Stimulated activated CD4-positive, alpha-beta T cell treated with anti-CD3 and anti-CD28 coated beads, Interleukin-1b, Interleukin-23, amount 100 ng/mL, for 24 hours (primary cell): ENCODE results near the gene ACHE.

Source experiments
- DNase-seq, 4 experiments: peaks; one replicate each; pipeline ENCODE4 v3.0.0-alpha.2; 2020; ENCODE audit warnings: low read depth in 4 of 4, low spot score in 1 of 4

ACHE gene

DNA sequence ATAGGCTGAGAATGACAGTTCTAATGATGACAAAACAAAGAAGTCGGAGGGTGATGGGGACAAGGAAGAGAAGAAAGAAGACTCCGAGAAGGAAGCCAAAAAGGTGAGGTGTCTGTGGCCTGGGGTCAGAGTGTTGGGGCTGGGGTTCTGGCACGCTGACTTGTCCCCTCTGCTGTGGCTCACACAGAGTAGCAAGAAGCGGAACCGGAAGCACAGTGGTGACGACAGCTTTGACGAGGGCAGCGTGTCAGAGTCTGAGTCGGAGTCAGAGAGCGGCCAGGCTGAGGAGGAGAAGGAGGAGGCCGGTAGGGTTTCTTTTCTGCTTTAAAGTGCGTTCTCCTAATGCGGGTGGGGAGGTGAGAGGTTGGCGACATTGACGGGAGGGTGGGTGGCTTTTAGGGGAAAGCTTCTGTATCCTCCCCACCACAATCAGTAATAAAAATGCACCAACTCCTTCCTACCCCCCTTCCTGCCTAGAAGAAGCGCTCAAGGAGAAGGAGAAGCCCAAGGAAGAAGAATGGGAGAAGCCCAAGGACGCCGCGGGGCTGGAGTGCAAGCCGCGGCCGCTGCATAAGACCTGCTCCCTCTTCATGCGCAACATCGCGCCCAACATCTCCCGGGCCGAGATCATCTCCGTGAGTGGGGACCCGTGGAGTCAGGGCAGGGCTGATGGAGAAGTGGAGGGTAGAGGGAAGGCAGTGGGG lies 10.8 kb downstream of the ACHE start:
- no peak for DNase-seq

DNA sequence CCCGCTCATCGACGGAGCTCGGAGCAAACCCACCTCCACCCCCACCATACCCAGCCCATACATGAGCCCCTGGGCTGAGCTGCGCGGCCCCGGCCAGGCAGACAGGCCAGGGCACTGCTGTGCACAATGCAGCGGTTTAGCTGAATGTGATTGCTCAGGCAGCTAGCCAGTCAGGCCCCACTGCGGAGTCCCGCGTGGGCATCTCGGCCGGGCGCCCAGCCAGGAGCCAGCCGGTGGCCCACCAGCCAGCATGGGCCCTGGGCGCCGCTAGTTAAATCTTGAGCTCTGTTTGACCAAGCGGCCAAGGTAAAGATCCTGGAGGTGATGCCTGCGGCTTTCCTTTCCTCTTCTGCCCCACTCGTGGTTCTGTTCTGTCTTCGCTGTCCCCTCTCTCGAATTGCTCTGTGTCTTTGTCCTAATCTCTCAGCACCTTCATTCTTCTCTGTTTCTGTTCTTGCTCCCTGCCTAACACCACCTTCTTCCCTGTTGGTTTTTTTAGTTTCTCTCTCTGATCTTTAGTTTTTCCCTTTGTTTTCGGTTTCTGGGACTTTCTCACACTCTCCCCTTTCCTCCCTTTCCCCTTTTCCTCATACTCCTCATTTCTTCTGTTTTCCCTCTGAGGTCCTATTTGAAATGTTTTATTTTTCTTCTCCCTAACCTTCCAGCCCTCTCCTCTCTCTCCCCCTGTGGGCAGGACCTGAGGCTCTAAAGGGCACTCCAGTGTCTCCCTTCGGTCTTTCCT lies 12.7 kb downstream of the ACHE start:
- DNase-seq = no peak

GRCh38 chr7:100882201-100882600 lies 13.5 kb downstream of the ACHE start:
- DNase-seq = no peak

DNA sequence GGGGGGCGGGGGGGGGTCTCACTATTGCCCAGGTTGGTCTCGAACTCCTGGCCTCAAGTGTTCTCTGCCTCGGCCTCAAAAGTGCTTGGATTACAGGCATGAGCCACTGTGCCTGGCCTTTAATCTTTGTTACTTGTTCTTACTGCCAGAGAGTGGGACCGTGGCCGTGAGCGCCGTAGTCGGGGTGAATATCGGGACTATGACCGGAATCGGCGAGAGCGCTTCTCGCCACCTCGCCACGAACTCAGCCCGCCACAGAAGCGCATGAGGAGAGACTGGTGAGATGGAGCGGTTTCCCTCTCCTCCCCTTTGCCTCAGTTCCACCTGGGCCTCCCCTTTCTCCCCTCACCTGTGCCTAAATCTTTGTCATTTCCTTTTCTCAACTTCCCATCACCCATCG lies 14.6 kb downstream of the ACHE start:
- no peak for DNase-seq

DNA sequence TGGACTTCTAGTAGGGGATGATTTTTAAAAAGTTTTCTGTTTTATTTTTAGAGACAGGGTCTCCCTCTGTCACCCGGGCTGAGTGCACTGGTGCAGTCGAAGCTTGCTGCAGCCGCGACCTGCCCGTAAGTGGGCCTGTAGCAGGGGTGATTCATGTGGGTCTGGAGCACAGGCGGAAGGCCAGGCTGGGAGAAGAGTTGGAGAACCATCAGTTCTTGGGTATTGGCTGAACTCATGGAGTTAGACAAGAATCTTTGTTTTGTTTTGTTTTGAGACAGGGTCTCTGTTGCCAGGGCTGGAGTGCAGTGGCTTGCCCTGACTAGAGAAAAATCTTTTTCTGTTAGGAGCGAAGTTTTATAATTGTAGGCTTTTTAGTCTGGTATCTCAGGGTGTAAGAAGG lies 15.0 kb downstream of the ACHE start:
- DNase-seq = no peak

GRCh38 chr7:100879685-100880261 lies 15.9 kb downstream of the ACHE start:
- no peak for DNase-seq

- DNase-seq = no peak
These were observed 17.0 kb downstream of the ACHE start for GRCh38 chr7:100878685-100879084.

DNA sequence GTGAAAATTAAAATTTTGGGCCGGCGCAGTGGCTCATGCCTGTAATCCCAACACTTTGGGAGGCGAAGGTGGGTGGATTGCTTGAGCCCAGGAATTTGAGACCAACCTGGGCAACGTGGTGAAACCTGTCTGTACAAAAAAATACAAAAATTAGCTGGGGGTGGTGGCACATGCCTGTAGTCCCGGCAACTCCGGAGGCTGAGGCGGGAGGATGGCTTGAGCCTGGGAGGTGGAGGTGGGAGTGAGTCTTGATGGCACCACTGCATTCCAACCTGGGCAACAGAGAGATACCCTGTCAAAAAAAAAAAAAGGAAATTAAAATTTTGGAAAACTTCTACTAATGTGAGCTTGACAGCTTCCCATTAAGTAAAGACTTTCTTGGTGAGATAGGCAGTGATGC lies 17.7 kb downstream of the ACHE start:
- no peak for DNase-seq

GRCh38 chr7:100875356-100875751 lies 20.3 kb downstream of the ACHE start:
- no peak for DNase-seq

- DNase-seq = peak; percentile 97 to 98 (median 98)
These were observed 20.9 kb downstream of the ACHE start, which contains the start of gene SRRT for GRCh38 chr7:100874577-100875355. Gene SRRT (plus strand): TSS chr7:100875103. CDS start chr7:100875591, 488 bp downstream.

DNA sequence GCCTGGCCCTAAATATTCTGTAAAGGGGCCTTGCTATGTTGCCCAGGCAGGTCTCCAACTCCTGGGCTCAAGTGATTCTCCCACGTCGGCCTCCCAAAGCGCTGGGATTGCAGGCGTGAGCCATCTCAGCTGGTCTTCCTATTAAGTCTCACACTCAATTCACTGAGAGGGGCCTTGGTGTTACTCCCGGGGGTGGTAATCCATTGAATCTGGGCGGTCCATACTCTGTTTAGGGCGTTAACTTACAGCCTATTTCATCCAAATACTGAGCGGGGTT lies 21.4 kb downstream of the ACHE start:
- DNase-seq = no peak

- DNase-seq = no peak
These were observed 21.9 kb downstream of the ACHE start for GRCh38 chr7:100873599-100874299.

- no peak for DNase-seq
These were observed 27.8 kb downstream of the ACHE start for GRCh38 chr7:100867776-100868485.

DNA sequence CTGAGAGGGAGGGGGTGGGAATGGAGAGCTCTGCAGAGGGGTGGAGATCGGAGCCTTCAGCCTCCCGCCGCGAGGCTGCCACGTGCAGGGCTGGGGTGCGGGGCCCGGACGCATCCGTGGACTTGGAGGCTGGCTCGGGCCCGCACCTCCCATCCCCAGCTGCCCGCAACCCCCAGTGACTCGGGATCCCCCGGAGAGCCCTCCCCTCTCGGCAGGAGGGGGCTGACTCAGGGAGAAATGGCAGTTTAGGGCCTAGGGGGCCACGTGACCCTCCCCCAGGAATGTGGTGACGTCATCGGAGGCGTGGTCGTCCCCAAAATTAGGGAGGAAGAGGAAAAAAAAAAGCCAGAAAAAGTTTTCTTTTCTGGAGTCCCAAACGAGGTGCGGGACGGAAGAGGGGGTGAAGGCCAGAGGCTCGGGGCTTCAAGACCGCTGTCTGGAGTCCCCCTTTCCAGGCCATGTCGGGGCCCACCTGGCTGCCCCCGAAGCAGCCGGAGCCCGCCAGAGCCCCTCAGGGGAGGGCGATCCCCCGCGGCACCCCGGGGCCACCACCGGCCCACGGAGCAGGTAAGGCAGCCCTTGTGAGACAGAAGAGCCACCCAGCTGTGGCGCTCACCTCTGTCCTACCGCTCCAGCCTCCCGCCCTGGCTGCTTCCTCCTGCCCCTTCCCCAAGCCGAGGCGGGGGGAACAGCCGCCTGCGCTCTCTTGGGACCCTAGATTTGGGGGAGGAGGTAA lies 28.5 kb downstream of the ACHE start, which contains the start of gene TRIP6:
TSS of gene TRIP6 (plus strand) at position 348 of the 736 bp plus-strand sequence. CDS start at position 459, 111 bp downstream.
- DNase-seq = peak in 3 of 4 experiments; percentile 36 to 65 (median 52)

- no peak for DNase-seq
These were observed 29.0 kb downstream of the ACHE start for GRCh38 chr7:100866729-100867039.

DNA sequence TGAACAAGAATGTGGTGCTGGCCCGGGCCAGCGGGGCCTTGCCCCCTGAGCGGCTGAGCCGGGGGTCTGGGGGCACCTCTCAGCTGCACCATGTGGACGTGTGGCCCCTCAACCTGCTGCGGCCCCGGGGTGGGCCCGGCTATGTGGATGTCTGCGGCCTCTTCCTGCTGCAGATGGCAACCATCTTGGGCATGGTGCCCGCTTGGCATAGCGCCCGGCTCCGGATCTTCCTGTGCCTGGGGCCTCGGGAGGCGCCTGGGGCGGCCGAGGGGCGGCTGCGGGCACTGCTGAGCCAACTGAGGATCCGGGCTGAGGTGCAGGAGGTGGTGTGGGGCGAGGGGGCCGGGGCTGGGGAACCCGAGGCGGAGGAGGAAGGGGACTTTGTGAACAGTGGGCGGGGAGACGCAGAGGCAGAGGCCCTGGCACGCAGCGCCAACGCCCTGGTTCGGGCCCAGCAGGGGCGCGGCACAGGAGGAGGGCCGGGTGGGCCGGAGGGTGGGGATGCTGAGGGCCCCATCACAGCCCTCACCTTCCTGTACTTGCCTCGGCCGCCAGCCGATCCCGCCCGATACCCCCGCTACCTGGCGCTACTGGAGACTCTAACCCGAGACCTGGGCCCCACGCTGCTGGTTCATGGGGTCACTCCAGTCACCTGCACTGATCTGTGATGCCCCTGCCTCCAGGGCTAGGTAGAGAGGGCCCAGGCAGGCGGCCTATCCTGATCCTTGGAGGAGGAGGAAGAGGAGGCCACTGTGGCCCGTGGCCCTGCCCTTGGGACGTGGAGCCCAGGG lies 29.6 kb downstream of the ACHE start:
- no peak for DNase-seq

GRCh38 chr7:100865372-100865911 lies 30.2 kb downstream of the ACHE start:
- DNase-seq = no peak

GRCh38 chr7:100864263-100864845 lies 31.3 kb downstream of the ACHE start:
- DNase-seq = no peak
